C1 segment of cervical spinal cord (tissue), 14 donors: ENCODE data around the gene GPR179.
A peak's percentile ranks its signal among the peaks of the same experiment; 100 is the strongest.

ENCODE experiments used
- DNase-seq, 14 donors: peaks; one replicate each; lab custom pipeline; 2025; lab: John Stamatoyannopoulos, UW

The GPR179 gene

DNA sequence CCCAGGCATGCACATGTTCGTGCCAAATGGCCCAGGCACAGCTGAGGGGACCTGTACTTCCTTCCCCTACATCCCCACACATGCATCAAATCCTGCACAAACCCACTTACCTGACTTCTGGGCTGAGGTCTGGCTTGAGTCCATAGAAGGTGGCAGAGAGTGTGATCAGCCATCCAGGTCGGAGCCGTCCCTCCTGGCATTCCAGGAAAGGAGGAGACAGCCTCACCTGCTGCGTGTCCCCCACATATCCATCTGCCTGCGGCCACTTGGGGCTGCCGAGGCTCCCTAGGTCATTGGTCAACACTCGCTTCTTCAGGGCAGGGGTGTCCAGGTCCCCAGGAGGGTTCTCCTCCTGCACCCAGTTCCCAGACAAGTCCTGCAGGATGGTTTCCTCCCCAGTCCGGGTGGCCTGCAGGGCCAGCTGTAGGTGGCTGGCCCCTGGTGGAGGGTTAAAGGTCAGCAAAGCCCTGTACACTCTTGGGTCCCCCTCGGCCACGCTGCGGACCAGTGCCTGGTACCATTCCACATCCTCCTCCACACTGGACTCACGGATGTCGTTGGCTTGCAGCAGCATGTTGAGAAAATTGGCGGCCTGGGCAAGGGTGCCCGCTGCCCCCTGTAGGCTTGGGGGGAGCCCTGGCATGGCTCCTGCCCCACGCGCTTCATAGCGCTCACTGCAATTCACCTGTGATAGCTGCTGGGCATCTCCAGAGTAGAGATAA, 709 bp downstream of the GPR179 start:
- DNase-seq: no peak

GRCh38 chr17:38341035-38341721, 2.6 kb downstream of the GPR179 start:
- DNase-seq: peak in 12 of 14 donors; percentile 51 to 87 (median 69)

DNA sequence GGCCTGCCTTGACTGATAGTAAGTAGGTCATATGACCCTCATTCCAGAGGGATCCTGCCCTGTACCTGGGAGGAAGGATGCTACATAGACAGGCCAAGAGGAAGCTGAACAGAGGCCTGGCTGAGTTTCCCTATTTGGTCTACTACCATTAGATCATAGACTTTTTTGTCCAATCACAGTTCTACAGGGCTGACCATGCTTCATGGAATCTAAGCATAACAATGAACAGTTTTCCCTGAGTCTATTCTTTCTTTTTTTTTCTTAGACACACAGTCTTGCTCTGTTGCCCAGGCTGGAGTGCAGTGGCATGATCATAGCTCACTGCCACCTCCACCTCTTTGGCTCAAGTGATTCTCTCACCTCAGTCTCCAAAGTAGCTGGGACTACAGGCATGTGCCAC, 3.9 kb downstream of the GPR179 start:
- no peak for DNase-seq

GRCh38 chr17:38338535-38338934, 5.2 kb downstream of the GPR179 start:
- DNase-seq: peak in 1 of 14 donors; percentile 79

GRCh38 chr17:38338053-38338452, 5.7 kb downstream of the GPR179 start:
- DNase-seq: peak in 7 of 14 donors; percentile 22 to 94 (median 35)

GRCh38 chr17:38336838-38337237, 6.9 kb downstream of the GPR179 start:
- DNase-seq: no peak

DNA sequence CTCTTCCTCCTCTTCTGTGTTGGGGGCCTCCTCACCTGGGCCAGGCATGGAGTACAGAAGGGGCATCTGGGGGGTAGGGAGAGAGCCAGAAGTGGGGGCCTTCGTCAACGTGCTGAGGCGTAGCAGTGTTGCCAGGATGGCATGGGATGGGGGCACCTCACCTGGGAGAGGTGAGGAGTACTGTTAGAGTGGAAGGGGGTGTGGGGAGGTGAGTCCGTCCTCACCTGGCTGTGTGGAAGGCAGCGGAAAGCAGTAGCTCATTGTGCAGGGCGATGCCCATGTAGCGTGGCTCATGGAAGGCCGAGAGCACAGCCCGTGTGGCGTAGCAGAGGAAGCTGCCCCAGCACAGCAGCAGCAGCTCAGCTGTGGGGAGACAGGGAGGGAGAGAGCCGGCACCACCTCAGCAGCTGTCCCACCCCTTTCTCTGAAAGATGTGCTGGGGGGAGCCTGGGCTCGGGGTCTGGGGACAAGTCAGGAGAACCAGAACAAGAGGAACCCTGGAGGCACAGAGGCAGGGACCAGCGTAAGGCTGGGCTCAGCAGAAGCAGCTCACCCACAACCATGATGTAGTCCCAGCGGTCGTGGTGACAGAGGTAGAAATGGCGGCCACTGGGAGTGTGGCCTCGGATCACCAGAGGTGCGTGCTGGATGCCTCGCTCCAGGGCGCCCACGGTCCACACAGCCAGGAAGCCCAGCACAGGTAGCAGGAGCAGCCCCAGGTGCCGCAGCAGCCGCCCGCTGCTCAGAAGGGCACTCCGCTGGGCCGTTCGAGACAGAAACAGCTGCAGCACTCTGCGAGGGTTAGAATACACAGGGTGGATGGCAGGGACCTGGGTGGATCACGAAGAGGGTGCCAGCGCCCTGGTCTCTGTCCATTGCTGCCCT, 9.0 kb downstream of the GPR179 start:
- no peak for DNase-seq

DNA sequence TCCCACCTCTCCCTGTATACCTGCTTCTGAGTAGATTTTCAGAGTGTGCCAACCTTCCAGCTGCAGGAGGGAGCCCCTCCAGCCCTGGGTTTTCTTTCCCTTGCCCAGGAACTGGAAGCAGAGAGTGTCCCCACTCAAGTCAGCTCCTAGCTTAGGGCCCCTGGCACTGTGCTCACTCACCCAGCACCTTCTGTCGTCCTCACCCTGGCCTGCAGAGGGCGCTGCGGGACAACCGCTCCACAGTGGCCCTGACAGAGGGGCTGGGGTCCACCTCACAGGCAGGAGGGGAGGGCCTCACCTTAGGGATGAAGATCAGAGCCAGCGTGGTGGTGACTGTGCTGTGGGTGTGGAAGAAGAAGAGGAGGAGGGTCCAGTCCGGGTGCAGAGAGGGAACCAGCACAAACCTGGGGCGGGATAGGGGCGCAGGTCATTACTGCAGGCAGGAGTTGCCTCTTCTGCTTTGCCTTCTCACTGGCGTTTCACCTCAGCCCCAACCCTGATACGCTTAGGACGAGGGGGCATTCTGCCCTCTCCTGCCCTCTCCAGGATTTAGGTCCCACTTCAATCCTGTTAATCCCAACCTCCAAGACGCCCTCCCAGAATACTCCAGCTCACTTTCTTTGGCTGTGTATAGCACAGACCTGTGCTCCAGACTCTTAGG, 10.0 kb downstream of the GPR179 start:
- DNase-seq: peak in 3 of 14 donors; percentile 34 to 41 (median 39)

GRCh38 chr17:38332735-38333134, 11.0 kb downstream of the GPR179 start:
- DNase-seq: no peak

GRCh38 chr17:38330941-38331411, 12.8 kb downstream of the GPR179 start:
- DNase-seq: no peak

- no peak for DNase-seq
These were observed 13.7 kb downstream of the GPR179 start for GRCh38 chr17:38329808-38330730.

DNA sequence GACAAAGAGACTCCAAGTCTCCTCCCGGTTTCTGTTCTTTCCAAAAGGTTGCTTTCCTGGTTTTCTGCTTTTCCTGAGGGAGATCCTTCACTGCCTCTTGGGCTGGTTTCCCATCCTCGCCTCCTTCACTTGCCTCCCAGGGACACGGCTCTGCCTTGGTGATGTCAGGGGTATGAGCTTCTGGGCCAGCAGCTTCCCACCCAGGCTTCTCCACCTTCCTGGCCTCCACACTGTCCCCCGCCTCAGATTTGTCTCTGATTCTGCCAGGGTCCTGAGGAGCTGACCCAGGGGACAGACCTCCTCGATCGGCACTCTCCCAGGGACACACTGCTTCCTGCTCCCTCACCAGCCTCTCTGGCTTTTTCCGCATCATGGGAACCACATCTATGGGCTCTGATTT, 14.5 kb downstream of the GPR179 start:
- DNase-seq: no peak

GRCh38 chr17:38328620-38329019, 15.1 kb downstream of the GPR179 start:
- peak in 1 of 14 donors; percentile 70 for DNase-seq

DNA sequence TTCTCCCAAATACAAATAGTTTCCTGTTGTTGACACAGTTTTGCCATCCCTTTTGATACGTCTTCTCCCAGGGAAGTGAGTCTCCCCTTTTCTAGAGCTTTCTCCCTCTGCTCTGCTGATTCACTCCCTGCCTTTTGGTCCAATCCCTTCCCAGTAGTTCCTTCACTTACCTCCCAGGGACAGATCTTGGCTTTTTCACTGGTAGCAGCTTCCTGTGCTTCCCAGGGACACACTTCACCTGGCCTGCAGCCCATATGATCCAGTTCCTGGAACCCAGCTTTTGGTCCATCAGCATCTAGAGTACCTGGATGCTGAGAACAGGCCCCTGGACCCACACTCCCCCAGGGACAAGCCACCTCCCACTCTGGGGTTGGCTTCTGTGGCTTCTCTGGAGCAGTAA, 15.8 kb downstream of the GPR179 start:
- no peak for DNase-seq

GRCh38 chr17:38326996-38327792, 16.6 kb downstream of the GPR179 start:
- DNase-seq: peak in 6 of 14 donors; percentile 13 to 40 (median 24)

DNA sequence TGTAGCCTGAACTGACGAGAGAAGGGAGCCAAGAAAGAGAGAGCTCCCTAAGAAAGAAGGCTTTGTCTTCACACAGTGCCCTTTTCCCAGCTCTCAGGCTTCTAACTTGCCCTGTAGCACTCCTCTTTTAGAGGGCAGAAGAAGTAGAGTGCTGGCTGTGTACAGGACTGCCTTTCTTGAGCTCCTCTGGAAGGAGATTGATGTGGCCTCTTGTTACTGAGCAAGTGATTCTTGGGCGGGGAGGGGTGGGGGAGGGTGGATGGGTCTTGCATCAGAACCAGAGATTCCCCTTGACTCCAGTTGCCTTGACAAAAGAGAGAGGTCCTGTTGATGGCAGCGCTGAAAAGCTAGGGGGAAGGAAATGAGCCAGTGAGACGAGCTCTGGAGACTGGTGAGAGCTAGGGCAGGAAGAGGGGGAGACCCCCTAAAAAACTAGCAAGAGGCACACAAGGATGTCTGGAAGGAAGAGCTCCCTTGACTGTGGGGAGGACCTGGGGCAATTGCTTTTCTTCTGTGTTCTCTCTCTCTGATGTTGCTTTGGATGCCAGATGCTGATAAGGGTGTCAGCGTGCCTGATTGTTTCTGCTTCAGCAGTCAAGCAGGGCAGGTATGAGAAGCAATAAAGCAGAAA, 18.4 kb downstream of the GPR179 start:
- DNase-seq: peak in 5 of 14 donors; percentile 22 to 54 (median 44)

- peak in 1 of 14 donors; percentile 44 for DNase-seq
These were observed 19.0 kb downstream of the GPR179 start for GRCh38 chr17:38324772-38325171.

DNA sequence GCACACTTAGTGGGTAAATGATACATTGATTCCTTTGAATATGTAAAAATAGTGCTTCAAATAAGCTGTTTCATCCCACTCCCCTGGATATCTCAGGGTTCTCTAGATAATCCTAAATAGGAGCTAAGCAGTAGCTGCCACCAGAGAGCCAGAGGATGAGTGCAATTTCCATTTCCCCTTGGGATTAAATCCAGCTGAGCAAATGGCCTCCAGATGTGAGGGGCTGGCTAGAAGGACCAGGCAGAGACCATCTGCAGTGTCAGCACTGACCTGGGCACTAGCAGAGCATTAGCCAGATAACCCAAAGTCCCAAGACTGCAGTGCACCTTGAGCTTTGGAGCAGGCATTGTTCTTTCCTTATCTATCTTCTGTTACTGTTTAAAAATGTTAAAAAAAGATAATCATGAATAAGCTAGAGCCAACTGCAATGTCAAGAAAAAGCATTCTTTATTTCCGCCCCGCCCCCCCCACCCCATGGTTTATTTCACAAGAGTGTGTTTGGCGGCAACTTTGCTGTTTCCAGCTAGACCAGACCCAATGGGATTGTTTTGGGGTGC, 19.5 kb downstream of the GPR179 start:
- DNase-seq: no peak

DNA sequence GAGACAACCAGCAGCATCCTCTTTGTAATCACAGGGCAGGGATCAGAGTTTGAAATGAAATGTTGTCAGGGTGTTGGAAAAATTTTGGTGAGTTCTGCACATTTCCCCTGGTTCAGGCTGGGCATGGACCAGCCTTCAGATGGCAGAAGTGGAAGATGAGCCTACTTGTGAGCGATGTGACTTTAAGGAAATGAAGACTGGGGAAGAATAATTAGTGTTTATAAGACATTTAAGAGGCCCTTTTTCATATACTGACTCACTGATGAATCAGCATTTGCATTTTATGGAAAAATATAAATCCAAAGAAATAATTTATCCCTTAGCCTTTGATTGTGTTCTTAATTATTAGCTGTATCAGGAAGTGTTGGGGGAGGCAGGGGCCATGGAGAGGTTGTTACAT, 20.9 kb downstream of the GPR179 start:
- DNase-seq: no peak
